H1 (cell line): ENCODE results near the gene EEF1A2. TPM values are rescaled to one million over a fixed set of nuclear protein-coding genes. Genes with fewer than 3 reads are reported as not detected.

Experiments
- CTCF ChIA-PET: fragments of 300-600 bp; sonication (Branson Sonifier 250); formaldehyde crosslinking; loops from one replicate; lab custom pipeline; 2021; ENCODE audit not compliant: partially characterized antibody; lab: Charles Lee
- POLR2A ChIA-PET: fragments of 300-600 bp; sonication (Branson Sonifier 250); formaldehyde crosslinking; loops from one replicate; lab custom pipeline; 2021; ENCODE audit warnings: inconsistent platforms; ENCODE audit not compliant: partially characterized antibody; lab: Charles Lee
- DNase-seq, 2 experiments: peaks; one replicate each; pipeline versions ENCODE4 v3.0.0 to v3.0.0-alpha.2; 2010 to 2022; ENCODE audit warnings: low spot score in 2 of 2, low read depth in 1 of 2, mixed read lengths in 1 of 2
- FAIRE-seq: peaks from 2 replicates; lab custom pipeline; 2011; peaks lifted over from hg19 to GRCh38; lab: Jason Lieb, UNC
- H2AFZ ChIP-seq: 2 replicates; pipeline ENCODE4 v1.8.1; 2012; ENCODE audit warnings: low read length, inconsistent platforms
- H2AK5ac ChIP-seq: 2 replicates; pipeline ENCODE4 v1.6.1; 2013; ENCODE audit warnings: low read depth, low read length
- H2BK120ac ChIP-seq: replicated peaks from 2 replicates; pipeline ENCODE3; 2013; ENCODE audit warnings: low read depth, low read length, inconsistent platforms
- H2BK12ac ChIP-seq: 2 replicates; pipeline ENCODE4 v1.6.1; 2013; ENCODE audit warnings: low read depth, low read length
- H2BK15ac ChIP-seq: 2 replicates; pipeline ENCODE4 v1.6.1; 2013; ENCODE audit warnings: low read length
- H2BK20ac ChIP-seq: 2 replicates; pipeline ENCODE4 v1.6.1; 2013; ENCODE audit warnings: low read length
- H2BK5ac ChIP-seq: 2 replicates; pipeline ENCODE4 v1.6.1; 2013; ENCODE audit warnings: low read depth, low read length
- H3K14ac ChIP-seq: 2 replicates; pipeline ENCODE4 v1.6.1; 2013; ENCODE audit warnings: inconsistent platforms; ENCODE audit not compliant: insufficient read length
- H3K18ac ChIP-seq: 2 replicates; pipeline ENCODE4 v1.6.1; 2013; ENCODE audit warnings: low read length; ENCODE audit errors: extremely low read depth
- H3K23ac ChIP-seq: 2 replicates; pipeline ENCODE4 v1.6.1; 2013; ENCODE audit warnings: inconsistent platforms; ENCODE audit not compliant: insufficient read length
- H3K23me2 ChIP-seq: 2 replicates; pipeline ENCODE4 v1.6.1; 2013; ENCODE audit warnings: low read depth, low read length
- H3K27ac ChIP-seq: 2 replicates; pipeline ENCODE4 v1.6.1; 2011; ENCODE audit warnings: low read depth, low read length, inconsistent platforms
- H3K27me3 ChIP-seq, 4 experiments: replicated peaks in 1 of 4; 1 replicate in 1 of 4; 2 replicates in 3 of 4; pipeline versions ENCODE4 v1.6.1 to v1.8.1; 2011 to 2013; ENCODE audit warnings: low read length in 3 of 4, mild to moderate bottlenecking in 3 of 4, inconsistent platforms in 2 of 4, mixed read lengths in 2 of 4, moderate library complexity in 1 of 4; ENCODE audit not compliant: control insufficient read depth in 3 of 4, insufficient read depth in 3 of 4; ENCODE audit errors: extremely low read depth in 1 of 4
- H3K36me3 ChIP-seq, 4 experiments: 2 replicates each; pipeline versions ENCODE4 v1.6.1 to v1.8.1; 2011 to 2013; ENCODE audit warnings: mild to moderate bottlenecking in 4 of 4, low read length in 3 of 4, moderate library complexity in 2 of 4, control low read depth in 1 of 4, inconsistent platforms in 1 of 4; ENCODE audit not compliant: insufficient read depth in 4 of 4, control insufficient read depth in 2 of 4
- H3K4ac ChIP-seq: replicated peaks from 2 replicates; pipeline ENCODE3; 2013; ENCODE audit warnings: low read length, low read depth, mixed read lengths, inconsistent platforms; ENCODE audit not compliant: insufficient read length
- H3K4me1 ChIP-seq, 4 experiments: replicated peaks in 1 of 4; 1 replicate in 1 of 4; 2 replicates in 3 of 4; pipeline versions ENCODE4 v1.6.1 to v1.8.1; 2011 to 2013; ENCODE audit warnings: low read length in 3 of 4, inconsistent platforms in 2 of 4, mixed read lengths in 1 of 4; ENCODE audit not compliant: insufficient read depth in 4 of 4, control insufficient read depth in 3 of 4
- H3K4me2 ChIP-seq, 2 experiments: 2 replicates each; pipeline versions ENCODE4 v1.6.1 to v1.8.1; 2011 to 2013; ENCODE audit warnings: low read depth in 2 of 2, low read length in 2 of 2, control low read depth in 1 of 2, inconsistent platforms in 1 of 2, mild to moderate bottlenecking in 1 of 2; ENCODE audit not compliant: insufficient read depth in 1 of 2
- H3K4me3 ChIP-seq, 4 experiments: fragments of 200-600, 300-600 bp in 1 of 4; sonication (generic), shearing (Covaris generic), sonication (Bioruptor Twin) in 1 of 4; 2 replicates each; pipeline versions ENCODE4 v1.5.1 to v1.8.1; 2011 to 2016; ENCODE audit warnings: low read length in 4 of 4, low read depth in 3 of 4, control low read depth in 2 of 4, inconsistent platforms in 2 of 4, mild to moderate bottlenecking in 2 of 4, mixed read lengths in 1 of 4, moderate library complexity in 1 of 4; ENCODE audit not compliant: insufficient read depth in 2 of 4; ENCODE audit errors: extremely low read depth in 1 of 4
- H3K56ac ChIP-seq: replicated peaks from 2 replicates; pipeline ENCODE3; 2013; ENCODE audit warnings: low read depth, mild to moderate bottlenecking, mixed read lengths, low read length, inconsistent platforms; ENCODE audit not compliant: insufficient read length
- H3K79me1 ChIP-seq: 2 replicates; pipeline ENCODE4 v1.6.1; 2013; ENCODE audit warnings: low read depth, low read length, control low read depth
- H3K79me2 ChIP-seq, 2 experiments: 2 replicates each; pipeline versions ENCODE4 v1.6.1 to v1.8.1; 2012 to 2013; ENCODE audit warnings: low read length in 2 of 2, mild to moderate bottlenecking in 2 of 2, inconsistent platforms in 1 of 2; ENCODE audit not compliant: insufficient read depth in 2 of 2, control insufficient read depth in 1 of 2
- H3K9ac ChIP-seq, 4 experiments: replicated peaks in 1 of 4; 1 replicate in 1 of 4; 2 replicates in 3 of 4; pipeline versions ENCODE4 v1.6.1 to v1.8.1; 2011 to 2013; ENCODE audit warnings: low read depth in 3 of 4, low read length in 3 of 4, control low read depth in 2 of 4, mild to moderate bottlenecking in 2 of 4, moderate library complexity in 2 of 4, inconsistent platforms in 1 of 4; ENCODE audit errors: extremely low read depth in 1 of 4
- H3K9me3 ChIP-seq, 2 experiments: 2 replicates each; pipeline versions ENCODE4 v1.6.1 to v1.8.1; 2012 to 2013; ENCODE audit warnings: mild to moderate bottlenecking in 2 of 2, moderate library complexity in 2 of 2, control low read depth in 1 of 2, inconsistent platforms in 1 of 2, low read depth in 1 of 2, low read length in 1 of 2, mixed read lengths in 1 of 2; ENCODE audit not compliant: insufficient read depth in 2 of 2
- H4K20me1 ChIP-seq, 2 experiments: replicated peaks in 1 of 2; 2 replicates each; pipeline versions ENCODE3 to v1.8.1; 2011 to 2013; ENCODE audit warnings: inconsistent platforms in 2 of 2, low read length in 2 of 2, mild to moderate bottlenecking in 1 of 2; ENCODE audit not compliant: insufficient read depth in 2 of 2, control insufficient read depth in 1 of 2
- H4K5ac ChIP-seq: 2 replicates; pipeline ENCODE4 v1.6.1; 2013; ENCODE audit warnings: low read length, low read depth, mixed read lengths, inconsistent platforms; ENCODE audit not compliant: insufficient read length
- H4K8ac ChIP-seq: 2 replicates; pipeline ENCODE4 v1.8.0; 2013; ENCODE audit warnings: mild to moderate bottlenecking, moderate library complexity, low read length, inconsistent platforms; ENCODE audit not compliant: insufficient read depth; ENCODE audit errors: extremely low read depth
- H4K91ac ChIP-seq: replicated peaks from 2 replicates; pipeline ENCODE3; 2013; ENCODE audit warnings: low read length, mixed read lengths, inconsistent platforms; ENCODE audit not compliant: insufficient read length
- CREB1 ChIP-seq: IDR thresholded peaks from 2 replicates; pipeline ENCODE4 v1.6.1; 2012; ENCODE audit warnings: inconsistent platforms
- EP300 ChIP-seq, 2 experiments: IDR thresholded peaks; 1 replicate in 1 of 2; 2 replicates in 1 of 2; pipeline ENCODE4 v1.6.1; 2011 to 2012; ENCODE audit warnings: low read depth in 2 of 2, low read length in 2 of 2, mild to moderate bottlenecking in 2 of 2, borderline replicate concordance in 1 of 2, inconsistent platforms in 1 of 2, moderate library complexity in 1 of 2
- EZH2 ChIP-seq: fragments of 200-600 bp; sonication (generic); IDR thresholded peaks from 2 replicates; pipeline ENCODE4 v1.7.1; 2012; ENCODE audit warnings: low read depth, mild to moderate bottlenecking, moderate library complexity, low read length, inconsistent platforms; ENCODE audit not compliant: severe bottlenecking
- NANOG ChIP-seq: IDR thresholded peaks from 2 replicates; pipeline ENCODE4 v1.6.1; 2011; ENCODE audit warnings: low read length, low read depth, mild to moderate bottlenecking, inconsistent platforms; ENCODE audit not compliant: insufficient read depth, poor library complexity, severe bottlenecking
- POLR2AphosphoS5 ChIP-seq: IDR thresholded peaks from 2 replicates; pipeline ENCODE4 v1.6.1; 2011; ENCODE audit warnings: low read depth, low read length
- RAD21 ChIP-seq, 2 experiments: IDR thresholded peaks in 1 of 2; conservative IDR thresholded peaks in 1 of 2; 2 replicates each; pipeline ENCODE4 v1.6.1; 2011; ENCODE audit warnings: low read depth in 2 of 2, low read length in 2 of 2, improper control_type of control experiment in 1 of 2, inconsistent platforms in 1 of 2, mild to moderate bottlenecking in 1 of 2, moderate library complexity in 1 of 2
- SP1 ChIP-seq: IDR thresholded peaks from 2 replicates; pipeline ENCODE4 v1.6.1; 2011; ENCODE audit warnings: low read depth, low read length
- SP2 ChIP-seq: IDR thresholded peaks from 2 replicates; pipeline ENCODE4 v1.6.1; 2012; ENCODE audit warnings: mild to moderate bottlenecking, low read length, inconsistent platforms
- SRF ChIP-seq: IDR thresholded peaks from 2 replicates; pipeline ENCODE4 v1.6.1; 2011; ENCODE audit warnings: mild to moderate bottlenecking, low read depth, low read length, moderate library complexity
- TAF1 ChIP-seq: IDR thresholded peaks from 2 replicates; pipeline ENCODE4 v1.6.1; 2011; ENCODE audit warnings: mild to moderate bottlenecking, low read depth, low read length
- YY1 ChIP-seq: IDR thresholded peaks from 2 replicates; pipeline ENCODE4 v1.6.1; 2011; ENCODE audit warnings: low read depth, mild to moderate bottlenecking, low read length
- WGBS, 2 experiments: shearing (Covaris generic) in 1 of 2; methylation state at CpG; one replicate each; pipeline versions ENCODE4 v1.1.6 to v1.1.7; 2013 to 2015; ENCODE audit warnings: low lambda C conversion rate in 2 of 2, mixed read lengths in 2 of 2, inconsistent platforms in 1 of 2, low coverage in 1 of 2, missing lambda C conversion rate in 1 of 2; ENCODE audit not compliant: insufficient replicate concordance in 2 of 2, insufficient coverage in 1 of 2, insufficient read length in 1 of 2; ENCODE audit errors: extremely low coverage in 1 of 2, missing lambda C conversion rate in 1 of 2; 5-methylcytosine and 5-hydroxymethylcytosine counted together
- polyA plus RNA-seq, 7 experiments: library from polyadenylated mRNA; depleted of rRNA in 3 of 7; stranded (reverse) in 5 of 7; unstranded in 2 of 7; fragments of >200 nt in 5 of 7; fragments of 200-250 nt in 2 of 7; gene quantifications; 1 replicate in 5 of 7; 2 replicates in 1 of 7; 4 replicates in 1 of 7; pipeline versions ENCODE4 v1.2.1 to v1.2.3, GENCODE V29; 2011 to 2013; ENCODE audit warnings: missing spikeins in 2 of 7, mixed read lengths in 2 of 7
- total RNA-seq: library from RNA; stranded (reverse); fragmentation: NEBNext Ultra II Directional; extraction: Animal tissue kit (Norgen Biotek cat#: 25700); gene quantifications from 2 replicates; pipeline ENCODE4 v1.2.1, GENCODE V29; 2021
- TF ChIP-seq, protein P1 (sequence below): IDR thresholded peaks from 2 replicates; pipeline ENCODE4 v1.6.1; 2011; ENCODE audit warnings: low read length, improper control_type of control experiment
- TF ChIP-seq, protein P2 (sequence below): IDR thresholded peaks from 2 replicates; pipeline ENCODE4 v1.6.1; 2012; ENCODE audit warnings: inconsistent platforms

EEF1A2 gene
- total and polyA plus RNA-seq, 2 of the 8 experiments (the other 6 are each of a cell fraction or from before 2014, with no cell fraction given) = 7.4 to 25.8 TPM

DNA sequence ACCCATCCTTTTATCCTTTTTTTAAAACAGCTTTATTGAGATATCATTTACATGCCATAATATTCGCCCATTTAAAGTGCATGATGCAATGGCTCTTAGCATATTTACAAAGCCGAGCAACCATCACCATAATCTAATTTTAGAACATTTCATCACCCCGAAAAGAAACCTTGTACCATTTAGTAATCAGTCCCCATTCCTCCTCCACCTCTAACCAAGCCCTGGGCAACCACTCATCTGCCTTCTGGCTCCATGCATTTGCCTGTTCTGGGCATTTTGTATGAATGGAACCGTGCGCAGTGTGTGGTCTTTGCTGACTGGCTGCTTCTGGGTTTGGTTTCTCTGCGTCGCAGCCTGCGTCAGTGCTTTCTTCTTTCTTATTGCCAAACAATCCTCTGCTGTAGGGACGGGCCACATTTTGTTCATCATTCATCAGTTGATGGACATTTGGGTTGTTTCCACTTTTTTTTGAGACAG lies 10.2 kb upstream of the EEF1A2 start:
- Histone ChIP-seq H3K9me3 (peaks cover 0 to 6% of the 10 kb centered on the region in 2 experiments; a peak in 2 of 4 replicates), H3K18ac (no peak overlapping the region), H4K5ac (no peak overlapping the region), H4K8ac (no peak overlapping the region), H2BK120ac (no peak overlapping the region), H4K20me1 (no peaks in the 10 kb centered on the region), H4K91ac (no peak overlapping the region), H3K9ac (no peak overlapping the region), H2AFZ (no peak overlapping the region), H3K4me3 (no peak overlapping the region), H3K27ac (no peak overlapping the region), H3K14ac (no peak overlapping the region), H2BK5ac (no peak overlapping the region), H3K36me3 (no peaks in the 10 kb centered on the region), H2BK15ac (no peak overlapping the region), H2BK12ac (no peak overlapping the region), H3K4ac (no peak overlapping the region), H3K56ac (no peak overlapping the region), H3K27me3 (no peaks in the 10 kb centered on the region; a peak in 1 of 7 replicates), H3K23ac (no peak overlapping the region), H3K4me2 (no peak overlapping the region), H2AK5ac (no peak overlapping the region), H2BK20ac (no peak overlapping the region), H3K79me2 (no peaks in the 10 kb centered on the region), H3K23me2 (no peaks in the 10 kb centered on the region), H3K4me1 (no peaks in the 10 kb centered on the region), H3K79me1 (no peaks in the 10 kb centered on the region)
- CTCF ChIA-PET = interaction anchor here (0.6 to 1.2 kb wide), 3 partner anchors 8 to 308 kb away, joined by 3 to 4 read pairs (median 3); no protein-coding TSS in a partner anchor
- WGBS, 2 experiments = 91% methylated on average over 9 of the region's 9 CpGs; no CpG with 5 or more reads in 1 of the 2 experiments
- TF ChIP-seq CREB1 (no peak), TAF1 (no peak), EZH2 (no peak), SP1 (no peak), EP300 (IDR thresholded peaks at IDR 0.05; ENCODE audit: borderline replicate concordance in 1 of 2, low read depth in 2 of 2, low read length in 2 of 2) (no peak), RAD21 (IDR thresholded peaks at IDR 0.05 in 1 of 2, conservative IDR thresholded peaks at IDR 0.05 in 1 of 2; ENCODE audit: low read depth in 2 of 2, low read length in 2 of 2) (no peak), SP2 (no peak), SRF (no peak), NANOG (no peak), YY1 (no peak), POLR2AphosphoS5 (no peak)
- TF ChIP-seq, protein P1, sequence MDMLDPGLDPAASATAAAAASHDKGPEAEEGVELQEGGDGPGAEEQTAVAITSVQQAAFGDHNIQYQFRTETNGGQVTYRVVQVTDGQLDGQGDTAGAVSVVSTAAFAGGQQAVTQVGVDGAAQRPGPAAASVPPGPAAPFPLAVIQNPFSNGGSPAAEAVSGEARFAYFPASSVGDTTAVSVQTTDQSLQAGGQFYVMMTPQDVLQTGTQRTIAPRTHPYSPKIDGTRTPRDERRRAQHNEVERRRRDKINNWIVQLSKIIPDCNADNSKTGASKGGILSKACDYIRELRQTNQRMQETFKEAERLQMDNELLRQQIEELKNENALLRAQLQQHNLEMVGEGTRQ = no peak
- TF ChIP-seq, protein P2, sequence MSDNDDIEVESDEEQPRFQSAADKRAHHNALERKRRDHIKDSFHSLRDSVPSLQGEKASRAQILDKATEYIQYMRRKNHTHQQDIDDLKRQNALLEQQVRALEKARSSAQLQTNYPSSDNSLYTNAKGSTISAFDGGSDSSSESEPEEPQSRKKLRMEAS = no peak
- POLR2A ChIA-PET = interaction anchor here (1.4 kb wide), 1 partner anchor 13 kb away, joined by 7 read pairs; no protein-coding TSS in a partner anchor
- DNase-seq (no peak), FAIRE-seq (no peak)
